H9 (cell line): Measurements from ENCODE around the gene OR2L2. TPM values are rescaled to one million over a fixed set of nuclear protein-coding genes. Genes with fewer than 3 reads are reported as not detected.

Experiments
- DNase-seq: peaks from one replicate; pipeline ENCODE4 v3.0.0-alpha.2; 2017
- H2AFZ ChIP-seq: one replicate; pipeline ENCODE4 v1.6.1; 2013; ENCODE audit warnings: mild to moderate bottlenecking, low read length, control low read depth, moderate library complexity
- H2AK5ac ChIP-seq: 2 replicates; pipeline ENCODE4 v1.6.1; 2013; ENCODE audit warnings: low read length, control low read depth, mixed read lengths; ENCODE audit not compliant: insufficient read length
- H2BK120ac ChIP-seq: one replicate; pipeline ENCODE4 v1.6.1; 2013; ENCODE audit warnings: low read depth, mild to moderate bottlenecking, low read length, control low read depth, inconsistent platforms; ENCODE audit not compliant: poor library complexity, severe bottlenecking
- H2BK12ac ChIP-seq: 2 replicates; pipeline ENCODE4 v1.6.1; 2013; ENCODE audit warnings: low read length, control low read depth, mixed read lengths, low read depth; ENCODE audit not compliant: insufficient read length
- H2BK15ac ChIP-seq: 2 replicates; pipeline ENCODE4 v1.6.1; 2013; ENCODE audit warnings: low read depth, low read length, control low read depth
- H2BK20ac ChIP-seq: one replicate; pipeline ENCODE4 v1.6.1; 2013; ENCODE audit warnings: low read depth, mild to moderate bottlenecking, low read length, control low read depth, inconsistent platforms; ENCODE audit not compliant: poor library complexity, severe bottlenecking
- H2BK5ac ChIP-seq: 2 replicates; pipeline ENCODE4 v1.6.1; 2013; ENCODE audit warnings: low read length, control low read depth, mixed read lengths; ENCODE audit not compliant: insufficient read length
- H3K14ac ChIP-seq: 2 replicates; pipeline ENCODE4 v1.6.1; 2013; ENCODE audit warnings: low read length, control low read depth; ENCODE audit not compliant: insufficient read depth
- H3K18ac ChIP-seq: 2 replicates; pipeline ENCODE4 v1.6.1; 2013; ENCODE audit warnings: low read depth, mild to moderate bottlenecking, mixed read lengths, low read length, control low read depth; ENCODE audit not compliant: insufficient read length
- H3K23ac ChIP-seq: 2 replicates; pipeline ENCODE4 v1.6.1; 2013; ENCODE audit warnings: low read length, control low read depth, mixed read lengths, low read depth; ENCODE audit not compliant: insufficient read length
- H3K23me2 ChIP-seq: 2 replicates; pipeline ENCODE4 v1.6.1; 2013; ENCODE audit warnings: low read depth, mild to moderate bottlenecking, mixed read lengths, low read length, control low read depth; ENCODE audit not compliant: insufficient read length, poor library complexity, severe bottlenecking
- H3K27ac ChIP-seq: 2 replicates; pipeline ENCODE4 v1.5.1; 2013; ENCODE audit warnings: low read length, control low read depth, mixed read lengths, low read depth; ENCODE audit not compliant: insufficient read length
- H3K27me3 ChIP-seq: 2 replicates; pipeline ENCODE4 v1.6.1; 2013; ENCODE audit warnings: low read length, control low read depth, inconsistent platforms; ENCODE audit not compliant: insufficient read depth
- H3K4ac ChIP-seq: 2 replicates; pipeline ENCODE4 v1.6.1; 2013; ENCODE audit warnings: low read depth, mild to moderate bottlenecking, control low read depth, inconsistent platforms, low read length, moderate library complexity
- H3K4me1 ChIP-seq: 2 replicates; pipeline ENCODE4 v1.6.1; 2013; ENCODE audit warnings: low read length, control low read depth, inconsistent platforms; ENCODE audit not compliant: insufficient read depth
- H3K4me2 ChIP-seq: 2 replicates; pipeline ENCODE4 v1.6.1; 2013; ENCODE audit warnings: low read length, control low read depth, mixed read lengths; ENCODE audit not compliant: insufficient read length, insufficient read depth
- H3K56ac ChIP-seq: 2 replicates; pipeline ENCODE4 v1.6.1; 2013; ENCODE audit warnings: low read depth, mild to moderate bottlenecking, mixed read lengths, low read length, control low read depth; ENCODE audit not compliant: insufficient read length
- H3K79me1 ChIP-seq: 2 replicates; pipeline ENCODE4 v1.6.1; 2013; ENCODE audit warnings: low read depth, mild to moderate bottlenecking, moderate library complexity, low read length, control low read depth, inconsistent platforms; ENCODE audit not compliant: insufficient read depth, poor library complexity, severe bottlenecking
- H3K79me2 ChIP-seq: 2 replicates; pipeline ENCODE4 v1.6.1; 2013; ENCODE audit warnings: low read length, control low read depth, inconsistent platforms; ENCODE audit not compliant: insufficient read depth
- H3K9ac ChIP-seq: 2 replicates; pipeline ENCODE4 v1.6.1; 2013; ENCODE audit warnings: low read length, control low read depth, mixed read lengths; ENCODE audit not compliant: insufficient read length; ENCODE audit errors: extremely low read depth
- H3K9me3 ChIP-seq: one replicate; pipeline ENCODE4 v1.6.1; 2013; ENCODE audit warnings: low read depth, low read length, inconsistent platforms; ENCODE audit not compliant: control insufficient read depth
- H3T11ph ChIP-seq: one replicate; pipeline ENCODE4 v1.6.1; 2013; ENCODE audit warnings: mild to moderate bottlenecking, low read length, control low read depth, inconsistent platforms
- H4K20me1 ChIP-seq: one replicate; pipeline ENCODE4 v1.6.1; 2013; ENCODE audit not compliant: control insufficient read depth, insufficient read length, insufficient read depth
- H4K5ac ChIP-seq: 2 replicates; pipeline ENCODE4 v1.6.1; 2013; ENCODE audit warnings: low read depth, mild to moderate bottlenecking, mixed read lengths, low read length, control low read depth; ENCODE audit not compliant: insufficient read length
- H4K8ac ChIP-seq: replicated peaks from 2 replicates; pipeline ENCODE4 v1.6.1; 2013; ENCODE audit warnings: low read length, control low read depth, mixed read lengths, low read depth; ENCODE audit not compliant: insufficient read length
- H4K91ac ChIP-seq: 2 replicates; pipeline ENCODE4 v1.6.1; 2013; ENCODE audit warnings: low read depth, mild to moderate bottlenecking, moderate library complexity, mixed read lengths, low read length, control low read depth; ENCODE audit not compliant: insufficient read length
- H3K27ac Mint-ChIP-seq, 3 experiments: 2 replicates in 2 of 3; 3 replicates in 1 of 3; pipeline ENCODE4 v1.8.0; 2020 to 2021; ENCODE audit warnings: mixed read lengths in 3 of 3, mild to moderate bottlenecking in 1 of 3, moderate library complexity in 1 of 3
- H3K27me3 Mint-ChIP-seq: 2 replicates; pipeline ENCODE4 v1.8.0; 2021; ENCODE audit warnings: low read depth, mild to moderate bottlenecking, moderate library complexity, mixed read lengths
- H3K36me3 Mint-ChIP-seq, 3 experiments: 2 replicates in 2 of 3; 3 replicates in 1 of 3; pipeline ENCODE4 v1.8.0; 2020 to 2021; ENCODE audit warnings: low read depth in 3 of 3, mixed read lengths in 3 of 3; ENCODE audit not compliant: insufficient read depth in 1 of 3
- H3K4me1 Mint-ChIP-seq, 2 experiments: 2 replicates each; pipeline ENCODE4 v1.8.0; 2020; ENCODE audit warnings: mixed read lengths in 2 of 2
- H3K4me3 Mint-ChIP-seq, 2 experiments: 2 replicates in 1 of 2; 3 replicates in 1 of 2; pipeline ENCODE4 v1.8.0; 2020 to 2021; ENCODE audit warnings: mild to moderate bottlenecking in 2 of 2, mixed read lengths in 2 of 2, moderate library complexity in 1 of 2
- H3K9me3 Mint-ChIP-seq, 2 experiments: 2 replicates in 1 of 2; 3 replicates in 1 of 2; pipeline ENCODE4 v1.8.0; 2020; ENCODE audit warnings: mild to moderate bottlenecking in 2 of 2, mixed read lengths in 2 of 2, moderate library complexity in 1 of 2
- WGBS: extraction: QIAGEN DNeasy Blood & Tissue Kit; methylation state at CpG from one replicate; pipeline ENCODE4 v1.1.7; 2013; ENCODE audit warnings: missing lambda C conversion rate, low lambda C conversion rate, mixed read lengths; ENCODE audit not compliant: insufficient read length; ENCODE audit errors: extremely low coverage; 5-methylcytosine and 5-hydroxymethylcytosine counted together
- long read RNA-seq: library from polyadenylated mRNA; unstranded; transcript quantifications from one replicate; pipeline ENCODE4 v2.0.0, GENCODE V29; 2020
- total RNA-seq: library from RNA; stranded (reverse); gene quantifications from 2 replicates; pipeline ENCODE4 v1.2.1, GENCODE V29; 2021
- TF ChIP-seq, protein P1 (sequence below): fragments of 200-600 bp; sonication (generic); conservative IDR thresholded peaks from 3 replicates; pipeline ENCODE4 v1.8.0; 2021; ENCODE audit warnings: antibody characterized with exemption, mild to moderate bottlenecking

The OR2L2 gene, protein sequence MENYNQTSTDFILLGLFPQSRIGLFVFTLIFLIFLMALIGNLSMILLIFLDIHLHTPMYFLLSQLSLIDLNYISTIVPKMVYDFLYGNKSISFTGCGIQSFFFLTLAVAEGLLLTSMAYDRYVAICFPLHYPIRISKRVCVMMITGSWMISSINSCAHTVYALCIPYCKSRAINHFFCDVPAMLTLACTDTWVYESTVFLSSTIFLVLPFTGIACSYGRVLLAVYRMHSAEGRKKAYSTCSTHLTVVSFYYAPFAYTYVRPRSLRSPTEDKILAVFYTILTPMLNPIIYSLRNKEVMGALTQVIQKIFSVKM
- total RNA-seq: 0.11 TPM in 1 of 2 replicates, not detected in the other
- long read RNA-seq: 0 reads

DNA sequence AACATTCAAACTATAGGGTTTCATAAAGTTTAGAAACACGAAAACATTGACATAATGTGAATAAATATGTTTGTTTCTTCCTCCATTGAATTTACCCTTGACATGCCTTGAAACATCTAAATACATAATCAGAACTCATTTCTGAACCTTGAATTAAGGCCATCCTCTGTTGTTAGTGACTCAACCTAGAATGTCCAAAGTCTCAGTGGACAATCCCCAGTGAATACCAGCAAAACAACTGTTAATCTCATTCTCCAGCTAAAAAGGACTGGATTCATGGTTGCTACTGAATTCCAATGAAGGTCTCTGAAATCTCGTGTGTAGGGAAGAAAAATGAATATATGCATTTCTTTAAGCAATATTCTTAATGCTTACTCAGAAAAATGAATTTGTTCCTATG is at the start of gene OR2L2:
OR2L2 (plus strand) TSS at position 301 of the 400 bp plus-strand sequence. CDS start 8,198 bp downstream, outside the sequence.
- Histone ChIP-seq H3T11ph (no peak within 1 kb of the TSS), H4K20me1 (no peaks in the 10 kb centered on the region), H4K5ac (no peak within 1 kb of the TSS), H2BK5ac (no peak within 1 kb of the TSS), H3K9ac (no peak within 1 kb of the TSS), H2BK12ac (no peak within 1 kb of the TSS), H2AK5ac (no peak within 1 kb of the TSS), H2AFZ (no peak within 1 kb of the TSS), H3K4me2 (no peak within 1 kb of the TSS), H3K14ac (no peak within 1 kb of the TSS), H4K91ac (no peak within 1 kb of the TSS), H3K23ac (no peak within 1 kb of the TSS), H2BK15ac (no peak within 1 kb of the TSS), H3K4me1 (no peaks in the 10 kb centered on the region), H3K56ac (no peak within 1 kb of the TSS), H3K23me2 (no peaks in the 10 kb centered on the region), H4K8ac (no peak within 1 kb of the TSS), H3K27ac (no peak within 1 kb of the TSS), H3K79me2 (no peaks in the 10 kb centered on the region), H3K4ac (no peak within 1 kb of the TSS), H2BK120ac (no peak within 1 kb of the TSS), H3K9me3 (peaks cover 60% of the 10 kb centered on the region), H3K27me3 (no peaks in the 10 kb centered on the region), H3K79me1 (no peaks in the 10 kb centered on the region), H2BK20ac (no peak within 1 kb of the TSS), H3K18ac (no peak within 1 kb of the TSS)
- no peak within 1 kb of the TSS for H3K4me3 Mint-ChIP-seq
- peaks cover 76 to 81% of the 10 kb centered on the region in 2 experiments for H3K9me3 Mint-ChIP-seq
- no peak within 1 kb of the TSS for H3K27ac Mint-ChIP-seq
- H3K27me3 Mint-ChIP-seq: no peaks in the 10 kb centered on the region; the same call in none of the 2 replicates
- DNase-seq: no peak
- H3K4me1 Mint-ChIP-seq: no peaks in the 10 kb centered on the region
- no CpG with 5 or more reads among the region's 2 CpGs for WGBS
- H3K36me3 Mint-ChIP-seq: peaks cover 8 to 22% (median 14%) of the 10 kb centered on the region in 3 experiments; a peak in 5 of 7 replicates
- TF ChIP-seq, protein P1, sequence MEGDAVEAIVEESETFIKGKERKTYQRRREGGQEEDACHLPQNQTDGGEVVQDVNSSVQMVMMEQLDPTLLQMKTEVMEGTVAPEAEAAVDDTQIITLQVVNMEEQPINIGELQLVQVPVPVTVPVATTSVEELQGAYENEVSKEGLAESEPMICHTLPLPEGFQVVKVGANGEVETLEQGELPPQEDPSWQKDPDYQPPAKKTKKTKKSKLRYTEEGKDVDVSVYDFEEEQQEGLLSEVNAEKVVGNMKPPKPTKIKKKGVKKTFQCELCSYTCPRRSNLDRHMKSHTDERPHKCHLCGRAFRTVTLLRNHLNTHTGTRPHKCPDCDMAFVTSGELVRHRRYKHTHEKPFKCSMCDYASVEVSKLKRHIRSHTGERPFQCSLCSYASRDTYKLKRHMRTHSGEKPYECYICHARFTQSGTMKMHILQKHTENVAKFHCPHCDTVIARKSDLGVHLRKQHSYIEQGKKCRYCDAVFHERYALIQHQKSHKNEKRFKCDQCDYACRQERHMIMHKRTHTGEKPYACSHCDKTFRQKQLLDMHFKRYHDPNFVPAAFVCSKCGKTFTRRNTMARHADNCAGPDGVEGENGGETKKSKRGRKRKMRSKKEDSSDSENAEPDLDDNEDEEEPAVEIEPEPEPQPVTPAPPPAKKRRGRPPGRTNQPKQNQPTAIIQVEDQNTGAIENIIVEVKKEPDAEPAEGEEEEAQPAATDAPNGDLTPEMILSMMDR: no peak
